ENCODE measurements around the gene DPH2. TPM values are rescaled to one million over a fixed set of nuclear protein-coding genes. Genes with fewer than 3 reads are reported as not detected.

DPH2 gene
- total and polyA plus RNA-seq, 8 donors = 10.8 to 22.0 (median 14.5) TPM

- Histone ChIP-seq H3K27me3 (no peaks in the 10 kb centered on the region), H3K9me3 (no peaks in the 10 kb centered on the region), H3K27ac (peak overlapping the region; percentile 64 to 74 (median 69)), H3K4me3 (peak overlapping the region; percentile 44 to 86 (median 67)), H3K36me3 (peaks cover 0 to 4% (median 0%) of the 10 kb centered on the region in 3 donors), H3K4me1 (peaks cover 0 to 27% (median 14%) of the 10 kb centered on the region in 3 donors)
- intact Hi-C loops (cut with DNase I) = no loop called here
- no peak for TF ChIP-seq CTCF (IDR thresholded peaks at IDR 0.05)
- ATAC-seq (peak; percentile 3 to 21 (median 12)), FAIRE-seq (no peak), DNase-seq (peak in 2 of 6 donors; percentile 30 to 80)
- 29 to 36% methylated on average over 13 of the region's 13 CpGs for WGBS, 2 donors
These were observed 10.7 kb downstream of the DPH2 start for GRCh38 chr1:43980255-43981134.

- DNase-seq (peak in 3 of 6 donors; percentile 56 to 67 (median 63)), FAIRE-seq (no peak), ATAC-seq (peak; percentile 27 to 42 (median 33))
- WGBS, 2 donors = 42 to 52% methylated on average over 16 to 20 of the region's 20 CpGs
- intact Hi-C loops (cut with DNase I) = no loop called here
- H3K27ac ChIP-seq = peak overlapping the region in 2 of 4 donors; percentile 68 to 70
- H3K36me3 ChIP-seq = peaks cover 0 to 4% (median 0%) of the 10 kb centered on the region in 3 donors
- H3K9me3 ChIP-seq = no peaks in the 10 kb centered on the region
- H3K4me1 ChIP-seq = peaks cover 0 to 24% (median 9%) of the 10 kb centered on the region in 3 donors
- peak overlapping the region in 2 of 4 donors; percentile 74 to 86 for H3K4me3 ChIP-seq
- H3K27me3 ChIP-seq = no peaks in the 10 kb centered on the region
- TF ChIP-seq CTCF (IDR thresholded peaks at IDR 0.05) = no peak
These were observed 11.3 kb downstream of the DPH2 start for GRCh38 chr1:43981135-43981491.

GRCh38 chr1:43981636-43982035, 11.8 kb downstream of the DPH2 start:
- Histone ChIP-seq H3K36me3 (peaks cover 0 to 4% (median 0%) of the 10 kb centered on the region in 3 donors), H3K27ac (no peak overlapping the region), H3K4me1 (peaks cover 0 to 19% (median 7%) of the 10 kb centered on the region in 3 donors), H3K9me3 (no peaks in the 10 kb centered on the region), H3K4me3 (peak overlapping the region in 1 of 4 donors; percentile 86), H3K27me3 (no peaks in the 10 kb centered on the region)
- DNase-seq = no peak
- TF ChIP-seq CTCF (IDR thresholded peaks at IDR 0.05) = no peak
- 87 to 88% methylated on average over 20 of the region's 20 CpGs for WGBS, 2 donors
- FAIRE-seq = no peak
- intact Hi-C loops (cut with DNase I) = no loop called here
- no peak for ATAC-seq

GRCh38 chr1:43982241-43982640, 12.4 kb downstream of the DPH2 start:
- intact Hi-C loops (cut with DNase I) = no loop called here
- no peak overlapping the region for H3K4me3 ChIP-seq
- H3K27ac ChIP-seq = no peak overlapping the region
- WGBS, 2 donors = 84 to 87% methylated on average over 8 of the region's 8 CpGs
- TF ChIP-seq CTCF (IDR thresholded peaks at IDR 0.05) = no peak
- DNase-seq (no peak), FAIRE-seq (no peak), ATAC-seq (no peak)
- H3K27me3 ChIP-seq = no peaks in the 10 kb centered on the region
- H3K36me3 ChIP-seq = no peaks in the 10 kb centered on the region
- peaks cover 0 to 13% (median under 1%) of the 10 kb centered on the region in 3 donors for H3K4me1 ChIP-seq
- no peaks in the 10 kb centered on the region for H3K9me3 ChIP-seq

GRCh38 chr1:43982808-43983207, 13.0 kb downstream of the DPH2 start:
- Histone ChIP-seq H3K4me3 (no peak overlapping the region), H3K4me1 (peaks cover 0 to 9% (median 0%) of the 10 kb centered on the region in 3 donors), H3K27ac (no peak overlapping the region), H3K36me3 (no peaks in the 10 kb centered on the region), H3K27me3 (no peaks in the 10 kb centered on the region), H3K9me3 (no peaks in the 10 kb centered on the region)
- intact Hi-C loops (cut with DNase I) = no loop called here
- ATAC-seq (no peak), FAIRE-seq (no peak), DNase-seq (no peak)
- TF ChIP-seq CTCF (IDR thresholded peaks at IDR 0.05) = no peak
- WGBS, 2 donors = 84 to 86% methylated on average over 15 of the region's 15 CpGs
